Erythroblast (primary cell): ENCODE data around the gene ZMIZ1.

Experiments
- GATA1 ChIP-seq: IDR thresholded peaks from 2 replicates; pipeline ENCODE4 v1.6.1; 2011; ENCODE audit warnings: low read depth, mild to moderate bottlenecking, control low read depth, low read length, moderate library complexity
- POLR2A ChIP-seq: IDR thresholded peaks from 2 replicates; pipeline ENCODE4 v1.6.1; 2011; ENCODE audit warnings: mild to moderate bottlenecking, low read length

- TF ChIP-seq POLR2A = no peak
- TF ChIP-seq GATA1 = no peak
Measured at GRCh38 chr10:79092292-79092896, 23.6 kb downstream of the ZMIZ1 start.
